ENCODE measurements around the gene RAB14. TPM values are rescaled to one million over a fixed set of nuclear protein-coding genes. Genes with fewer than 3 reads are reported as not detected.

RAB14 gene
- total RNA-seq, 1 donor from 2014 or later: 104 TPM

DNA sequence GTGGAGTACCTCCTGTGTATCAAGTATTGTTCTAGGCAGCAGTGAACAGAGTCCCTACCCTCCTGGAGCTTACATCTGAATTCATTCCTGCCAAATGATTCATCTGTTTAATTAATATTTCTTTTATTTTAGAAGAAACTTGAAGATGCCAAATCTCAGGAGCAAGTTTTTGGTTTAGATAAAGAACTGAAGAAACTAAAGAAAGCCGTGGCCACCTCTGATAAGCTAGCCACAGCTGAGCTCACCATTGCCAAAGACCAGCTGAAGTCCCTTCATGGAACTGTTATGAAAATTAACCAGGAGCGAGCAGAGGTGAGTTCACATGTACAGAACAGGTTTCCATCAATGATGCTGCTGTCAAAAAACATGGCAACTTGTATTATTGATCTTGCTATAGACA is 57.9 kb downstream of the RAB14 start:
- Histone ChIP-seq H3K4me1 (no peaks in the 10 kb centered on the region), H3K9me3 (no peaks in the 10 kb centered on the region), H3K4me3 (no peak overlapping the region), H3K27ac (no peak overlapping the region), H3K36me3 (peaks cover 100% of the 10 kb centered on the region), H3K27me3 (no peaks in the 10 kb centered on the region)
- DNase-seq (no peak), ATAC-seq (no peak)
- intact Hi-C loops (cut with DNase I): no loop called here
- TF ChIP-seq, protein P1, sequence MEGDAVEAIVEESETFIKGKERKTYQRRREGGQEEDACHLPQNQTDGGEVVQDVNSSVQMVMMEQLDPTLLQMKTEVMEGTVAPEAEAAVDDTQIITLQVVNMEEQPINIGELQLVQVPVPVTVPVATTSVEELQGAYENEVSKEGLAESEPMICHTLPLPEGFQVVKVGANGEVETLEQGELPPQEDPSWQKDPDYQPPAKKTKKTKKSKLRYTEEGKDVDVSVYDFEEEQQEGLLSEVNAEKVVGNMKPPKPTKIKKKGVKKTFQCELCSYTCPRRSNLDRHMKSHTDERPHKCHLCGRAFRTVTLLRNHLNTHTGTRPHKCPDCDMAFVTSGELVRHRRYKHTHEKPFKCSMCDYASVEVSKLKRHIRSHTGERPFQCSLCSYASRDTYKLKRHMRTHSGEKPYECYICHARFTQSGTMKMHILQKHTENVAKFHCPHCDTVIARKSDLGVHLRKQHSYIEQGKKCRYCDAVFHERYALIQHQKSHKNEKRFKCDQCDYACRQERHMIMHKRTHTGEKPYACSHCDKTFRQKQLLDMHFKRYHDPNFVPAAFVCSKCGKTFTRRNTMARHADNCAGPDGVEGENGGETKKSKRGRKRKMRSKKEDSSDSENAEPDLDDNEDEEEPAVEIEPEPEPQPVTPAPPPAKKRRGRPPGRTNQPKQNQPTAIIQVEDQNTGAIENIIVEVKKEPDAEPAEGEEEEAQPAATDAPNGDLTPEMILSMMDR (IDR thresholded peaks at IDR 0.05): no peak

DNA sequence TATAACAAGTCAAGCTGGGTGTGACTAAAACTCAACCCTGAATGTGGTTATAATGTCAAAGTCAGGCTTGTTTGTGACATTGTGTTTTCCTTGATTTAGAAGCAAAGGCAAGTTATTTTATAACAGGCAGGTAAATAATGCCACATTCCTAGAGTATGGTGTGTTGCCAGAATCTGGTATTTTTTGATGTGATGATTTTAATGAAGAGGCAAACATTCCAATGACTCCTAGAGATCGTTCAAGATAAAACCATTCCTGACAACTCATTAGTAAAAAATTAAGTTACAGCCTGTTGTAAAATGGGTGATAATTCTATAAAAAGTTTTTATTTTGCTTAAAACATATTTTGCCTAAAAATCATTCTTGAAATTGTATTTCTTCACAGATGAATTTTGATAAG is 60.0 kb downstream of the RAB14 start:
- H3K4me3 ChIP-seq: no peak overlapping the region
- no peaks in the 10 kb centered on the region for H3K27me3 ChIP-seq
- peaks cover 97% of the 10 kb centered on the region for H3K36me3 ChIP-seq
- TF ChIP-seq, protein P1 (IDR thresholded peaks at IDR 0.05): no peak
- intact Hi-C loops (cut with DNase I): no loop called here
- H3K4me1 ChIP-seq: no peaks in the 10 kb centered on the region
- H3K9me3 ChIP-seq: no peaks in the 10 kb centered on the region
- DNase-seq (no peak), ATAC-seq (no peak)
- H3K27ac ChIP-seq: no peak overlapping the region

DNA sequence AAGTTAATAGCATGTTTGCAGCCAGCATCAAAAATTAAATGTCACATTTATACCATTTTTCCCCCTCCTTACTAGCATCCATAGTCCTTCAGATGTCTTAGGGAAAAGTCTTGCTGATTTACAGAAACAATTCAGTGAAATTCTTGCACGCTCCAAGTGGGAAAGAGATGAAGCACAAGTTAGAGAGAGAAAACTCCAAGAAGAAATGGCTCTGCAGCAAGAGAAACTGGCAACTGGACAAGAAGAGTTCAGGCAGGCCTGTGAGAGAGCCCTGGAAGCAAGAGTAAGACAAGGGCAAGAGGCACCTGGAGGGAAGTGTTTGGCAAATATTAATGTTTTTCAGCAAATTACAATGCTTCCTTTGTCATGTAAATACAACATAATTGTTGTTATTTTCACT is 60.4 kb downstream of the RAB14 start:
- Histone ChIP-seq H3K4me1 (no peaks in the 10 kb centered on the region), H3K9me3 (no peaks in the 10 kb centered on the region), H3K4me3 (no peak overlapping the region), H3K36me3 (peaks cover 97% of the 10 kb centered on the region), H3K27ac (no peak overlapping the region), H3K27me3 (no peaks in the 10 kb centered on the region)
- no peak for ATAC-seq
- intact Hi-C loops (cut with DNase I): no loop called here
- TF ChIP-seq, protein P1 (IDR thresholded peaks at IDR 0.05): no peak
- no peak for DNase-seq

DNA sequence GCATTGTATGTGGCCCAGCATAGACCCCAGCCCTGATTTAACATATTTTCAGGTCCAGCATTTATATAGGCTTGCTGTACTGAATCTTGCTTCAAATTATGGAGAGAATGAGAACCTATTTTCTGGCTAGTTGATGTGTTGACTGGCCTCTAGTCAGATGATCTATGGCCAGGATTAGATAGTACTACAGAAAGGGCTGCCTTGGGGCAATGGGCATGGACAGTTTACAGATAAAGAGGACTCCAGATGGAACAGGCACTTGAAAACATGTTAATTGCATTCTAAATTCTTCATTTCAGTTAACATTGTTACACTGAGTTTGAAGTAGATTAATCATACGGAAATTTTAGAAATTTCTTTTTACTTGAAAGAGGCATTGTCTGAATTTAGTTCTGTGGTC is 61.5 kb downstream of the RAB14 start:
- Histone ChIP-seq H3K4me1 (no peaks in the 10 kb centered on the region), H3K27ac (no peak overlapping the region), H3K9me3 (no peaks in the 10 kb centered on the region), H3K27me3 (no peaks in the 10 kb centered on the region), H3K36me3 (peaks cover 96% of the 10 kb centered on the region), H3K4me3 (no peak overlapping the region)
- intact Hi-C loops (cut with DNase I): no loop called here
- ATAC-seq (no peak), DNase-seq (no peak)
- TF ChIP-seq, protein P1 (IDR thresholded peaks at IDR 0.05): no peak

DNA sequence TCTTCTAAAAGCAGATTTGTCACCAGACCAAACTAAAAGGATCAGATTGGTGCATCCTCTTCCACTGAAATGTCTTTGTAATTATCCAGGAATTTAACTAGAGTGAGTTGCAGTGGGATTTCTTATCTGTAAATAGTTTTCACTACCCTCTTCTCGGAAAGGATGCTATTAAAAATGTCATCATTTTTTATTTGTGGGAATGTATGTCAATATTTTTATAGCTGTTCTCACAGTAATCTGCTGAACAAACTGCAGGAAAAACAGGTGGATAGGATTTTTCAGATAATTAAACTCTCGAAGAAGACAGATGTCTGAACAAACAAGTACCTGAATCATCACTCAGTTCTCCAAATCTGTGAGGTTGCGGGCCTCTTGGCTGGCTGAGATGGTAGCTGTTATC is 62.7 kb downstream of the RAB14 start:
- intact Hi-C loops (cut with DNase I): no loop called here
- Histone ChIP-seq H3K9me3 (no peaks in the 10 kb centered on the region), H3K27me3 (no peaks in the 10 kb centered on the region), H3K27ac (no peak overlapping the region), H3K4me1 (no peaks in the 10 kb centered on the region), H3K36me3 (peaks cover 87% of the 10 kb centered on the region), H3K4me3 (no peak overlapping the region)
- no peak for ATAC-seq
- no peak for DNase-seq
- TF ChIP-seq, protein P1 (IDR thresholded peaks at IDR 0.05): no peak

DNA sequence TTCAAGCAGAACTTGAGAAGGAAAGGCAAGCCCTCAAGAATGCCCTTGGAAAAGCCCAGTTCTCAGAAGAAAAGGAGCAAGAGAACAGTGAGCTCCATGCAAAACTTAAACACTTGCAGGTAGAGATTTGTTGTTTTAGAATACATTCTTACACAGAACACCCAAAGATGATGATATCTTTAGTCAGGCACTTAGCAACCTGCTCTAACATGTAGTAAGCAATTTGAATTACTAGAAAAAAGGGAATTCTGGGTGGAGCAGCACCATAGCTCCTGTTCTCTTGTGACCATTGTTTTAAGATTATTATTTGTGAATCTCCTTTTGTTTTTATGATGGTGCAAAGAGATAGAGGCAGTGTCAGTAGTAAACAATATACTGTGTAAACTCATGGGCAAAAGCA is 63.1 kb downstream of the RAB14 start:
- Histone ChIP-seq H3K4me1 (no peaks in the 10 kb centered on the region), H3K36me3 (peaks cover 82% of the 10 kb centered on the region), H3K4me3 (no peak overlapping the region), H3K27me3 (no peaks in the 10 kb centered on the region), H3K9me3 (no peaks in the 10 kb centered on the region), H3K27ac (no peak overlapping the region)
- TF ChIP-seq, protein P1 (IDR thresholded peaks at IDR 0.05): no peak
- intact Hi-C loops (cut with DNase I): no loop called here
- DNase-seq: no peak
- ATAC-seq: no peak
